NCI-H345 (cell line): ENCODE measurements around the gene PTPRN2.

Source experiments
- DNase-seq: peaks from one replicate; lab custom pipeline; 2025; lab: John Stamatoyannopoulos, UW

The PTPRN2 gene

GRCh38 chr7:157586426-157586955 lies 1001.1 kb downstream of the PTPRN2 start:
- no peak for DNase-seq

DNA sequence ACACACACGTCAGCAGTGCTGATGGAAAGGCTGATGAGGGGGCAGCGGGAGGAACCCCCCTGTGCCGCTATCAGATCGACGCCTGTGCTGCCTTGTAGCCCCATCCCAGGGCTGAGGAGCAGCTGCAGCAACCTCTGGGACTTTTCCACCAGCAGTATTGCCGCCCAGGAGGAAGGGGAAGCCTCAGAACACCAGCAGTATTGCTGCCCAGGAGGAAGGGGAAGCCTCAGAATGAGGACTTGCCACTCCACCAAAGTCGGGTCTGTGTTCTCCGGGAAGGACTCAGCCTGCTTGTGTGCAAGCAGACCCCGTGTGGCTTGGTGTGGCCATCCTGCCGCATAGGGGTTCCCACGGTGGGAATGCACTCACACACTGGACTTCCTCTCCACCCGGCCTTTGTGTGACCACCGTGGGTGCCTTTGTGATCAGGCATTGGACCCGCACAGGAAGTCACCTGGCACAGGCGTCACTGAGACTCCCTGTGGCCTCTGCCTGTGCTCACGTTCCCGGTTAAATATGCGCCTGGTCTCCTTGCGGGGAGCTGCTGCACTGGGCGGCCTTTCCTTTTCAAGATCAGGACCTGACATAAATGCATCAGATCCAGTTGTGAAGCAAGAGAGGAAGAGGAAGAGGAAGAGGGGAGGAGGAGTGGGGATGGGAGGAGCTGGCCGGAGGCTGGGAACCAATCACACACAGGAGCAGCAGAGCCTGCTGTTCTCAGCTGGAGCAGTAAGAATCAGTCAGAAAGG lies 1002.3 kb downstream of the PTPRN2 start:
- no peak for DNase-seq

DNA sequence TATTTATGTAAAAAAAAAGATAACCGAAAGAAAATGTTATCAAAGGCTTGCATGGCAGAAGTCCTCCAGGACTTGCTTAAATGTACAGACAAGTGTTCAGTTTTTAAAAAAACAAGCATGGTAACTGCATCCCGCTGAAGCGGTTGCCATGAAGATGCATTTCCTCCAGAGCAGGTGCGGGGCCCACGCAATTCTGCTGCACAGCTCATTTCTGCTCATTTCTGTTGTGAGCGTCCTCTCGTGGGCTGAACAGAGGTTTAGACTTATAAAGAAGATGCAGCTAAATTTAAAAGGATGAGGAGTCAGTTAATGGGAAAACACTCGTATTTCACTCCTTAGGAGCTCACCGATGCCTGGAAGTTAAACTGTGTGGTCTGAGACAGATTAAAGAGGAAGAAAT lies 1003.2 kb downstream of the PTPRN2 start:
- no peak for DNase-seq

DNA sequence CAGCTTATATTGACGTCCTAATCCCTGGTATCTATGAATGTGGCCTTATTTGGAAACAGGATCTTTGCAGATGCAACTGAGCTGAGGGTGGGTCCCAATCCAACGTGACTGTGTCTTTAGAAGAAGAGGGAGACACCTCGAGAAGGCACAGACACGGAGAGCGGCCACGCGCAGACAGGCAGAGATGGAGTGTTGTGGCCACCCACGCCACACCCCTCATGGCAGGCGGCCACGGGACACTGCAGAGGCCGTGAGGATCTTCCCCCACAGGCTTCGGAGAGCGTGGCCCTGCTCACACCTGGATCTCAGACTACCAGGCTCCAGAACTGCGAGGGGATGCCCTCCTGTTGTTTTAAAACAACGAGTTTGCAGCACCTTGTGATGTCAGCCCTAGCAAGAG lies 1005.9 kb downstream of the PTPRN2 start:
- DNase-seq: no peak

DNA sequence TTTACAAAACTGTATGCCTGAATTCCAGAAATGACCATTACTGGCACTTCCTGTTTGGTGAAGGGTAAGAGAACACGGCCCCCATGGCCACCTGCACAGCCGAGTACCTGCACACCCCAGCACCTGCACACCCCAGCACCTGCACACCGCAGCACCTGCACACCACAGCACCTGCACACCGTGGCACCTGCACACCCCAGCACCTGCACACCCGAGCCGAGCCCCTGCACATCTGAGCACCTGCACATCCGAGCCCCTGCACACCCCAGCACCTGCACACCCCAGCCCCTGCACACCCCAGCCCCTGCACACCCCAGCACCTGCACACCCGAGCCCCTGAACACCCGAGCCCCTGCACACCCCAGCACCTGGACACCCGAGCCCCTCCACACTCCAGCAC lies 1007.3 kb downstream of the PTPRN2 start:
- DNase-seq: no peak

GRCh38 chr7:157579425-157579824 lies 1008.2 kb downstream of the PTPRN2 start:
- no peak for DNase-seq

- DNase-seq: no peak
These were observed 1009.8 kb downstream of the PTPRN2 start for GRCh38 chr7:157577796-157578339.

GRCh38 chr7:157577061-157577460 lies 1010.6 kb downstream of the PTPRN2 start:
- DNase-seq: no peak

DNA sequence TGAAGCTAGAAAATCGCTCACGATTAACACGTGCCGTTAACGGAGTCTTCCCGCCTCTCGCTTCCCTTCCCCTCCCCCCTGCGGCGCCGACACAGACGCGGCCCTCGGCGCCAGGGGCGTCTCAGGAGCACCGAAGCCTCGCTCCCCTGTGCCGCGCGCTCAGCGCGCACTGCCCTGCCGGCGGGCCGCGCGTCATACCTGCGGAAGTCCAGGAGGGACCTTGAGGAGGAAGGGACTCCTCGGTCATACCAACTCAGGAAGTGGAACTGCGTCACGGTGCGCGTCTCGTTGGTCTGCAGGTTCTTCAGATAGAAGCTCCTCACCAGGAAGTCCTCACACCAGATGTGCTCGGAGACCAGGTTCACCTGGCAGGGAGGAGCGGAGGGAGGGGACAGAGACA lies 1011.2 kb downstream of the PTPRN2 start:
- DNase-seq: no peak

DNA sequence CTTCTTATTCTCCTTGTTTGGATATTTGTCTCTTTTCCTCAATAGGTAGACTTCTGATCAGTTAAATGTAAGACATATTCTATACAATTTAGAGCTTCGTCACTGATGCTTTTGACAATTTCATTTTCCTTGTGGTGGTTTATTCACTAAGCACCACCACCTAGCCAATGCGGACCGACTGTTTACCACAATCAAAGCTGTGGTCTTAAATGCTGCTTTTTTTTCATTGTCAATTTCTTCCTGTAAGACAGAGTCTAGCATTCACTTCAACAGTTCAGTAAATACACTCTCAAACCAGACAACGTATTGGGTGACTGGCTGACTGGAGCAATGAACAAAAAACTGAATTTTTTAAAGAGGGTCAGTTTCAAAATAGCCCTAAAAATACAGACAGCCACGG lies 1011.8 kb downstream of the PTPRN2 start:
- no peak for DNase-seq

DNA sequence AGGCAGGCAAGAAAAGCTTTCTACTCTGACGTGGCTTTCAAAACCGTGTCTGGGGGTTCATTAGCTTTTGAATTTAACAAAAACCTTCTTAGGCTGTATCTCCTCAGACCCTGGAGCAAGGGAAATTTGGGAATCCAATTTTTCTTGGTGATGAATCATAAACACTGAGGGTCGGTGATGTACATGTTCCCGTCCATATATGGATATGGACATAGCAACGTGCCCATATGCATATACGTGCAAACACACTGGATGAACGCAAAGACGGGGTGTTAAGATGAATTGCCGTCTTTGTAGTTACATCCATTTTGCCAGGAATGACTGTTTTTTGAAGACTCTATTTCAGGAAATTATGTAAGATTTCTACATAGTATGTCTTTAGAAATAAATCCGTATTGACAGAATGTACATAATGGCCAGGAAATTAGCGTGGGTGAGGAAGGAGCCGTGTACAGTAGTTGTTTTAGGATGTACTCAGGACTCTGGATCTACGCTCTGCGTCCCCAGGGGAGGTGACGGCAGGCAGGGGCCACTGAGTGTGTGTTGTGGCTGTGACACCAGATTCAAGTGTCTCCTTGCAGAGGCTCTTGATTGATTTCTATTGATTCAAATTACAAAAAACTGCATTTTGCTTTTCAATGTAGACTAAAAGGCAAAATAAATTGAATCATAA lies 1012.6 kb downstream of the PTPRN2 start:
- no peak for DNase-seq

GRCh38 chr7:157574120-157574825 lies 1013.4 kb downstream of the PTPRN2 start:
- no peak for DNase-seq

GRCh38 chr7:157573244-157573643 lies 1014.4 kb downstream of the PTPRN2 start:
- DNase-seq: no peak

- DNase-seq: no peak
These were observed 1015.0 kb downstream of the PTPRN2 start for GRCh38 chr7:157572622-157573021.

- DNase-seq: no peak
These were observed 1017.0 kb downstream of the PTPRN2 start for GRCh38 chr7:157570531-157571200.

DNA sequence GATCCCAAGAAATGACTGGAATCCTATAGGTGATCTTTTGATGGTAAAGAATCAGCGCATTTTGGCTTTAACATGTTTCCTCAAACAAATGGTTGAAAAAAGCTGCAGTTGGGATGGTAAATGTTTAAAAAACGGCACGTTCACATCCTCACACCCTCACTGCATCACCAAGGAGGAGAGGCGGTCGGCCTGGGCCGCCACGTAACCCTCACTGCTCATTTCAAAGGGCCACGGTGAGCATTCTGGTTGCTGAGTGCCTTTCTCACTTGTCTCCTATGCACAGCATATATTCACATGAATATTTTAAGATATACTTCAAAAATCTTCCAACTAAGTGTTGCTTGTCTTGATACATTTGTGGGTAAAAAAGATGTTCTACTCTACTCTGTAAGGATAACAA lies 1017.7 kb downstream of the PTPRN2 start:
- no peak for DNase-seq

DNA sequence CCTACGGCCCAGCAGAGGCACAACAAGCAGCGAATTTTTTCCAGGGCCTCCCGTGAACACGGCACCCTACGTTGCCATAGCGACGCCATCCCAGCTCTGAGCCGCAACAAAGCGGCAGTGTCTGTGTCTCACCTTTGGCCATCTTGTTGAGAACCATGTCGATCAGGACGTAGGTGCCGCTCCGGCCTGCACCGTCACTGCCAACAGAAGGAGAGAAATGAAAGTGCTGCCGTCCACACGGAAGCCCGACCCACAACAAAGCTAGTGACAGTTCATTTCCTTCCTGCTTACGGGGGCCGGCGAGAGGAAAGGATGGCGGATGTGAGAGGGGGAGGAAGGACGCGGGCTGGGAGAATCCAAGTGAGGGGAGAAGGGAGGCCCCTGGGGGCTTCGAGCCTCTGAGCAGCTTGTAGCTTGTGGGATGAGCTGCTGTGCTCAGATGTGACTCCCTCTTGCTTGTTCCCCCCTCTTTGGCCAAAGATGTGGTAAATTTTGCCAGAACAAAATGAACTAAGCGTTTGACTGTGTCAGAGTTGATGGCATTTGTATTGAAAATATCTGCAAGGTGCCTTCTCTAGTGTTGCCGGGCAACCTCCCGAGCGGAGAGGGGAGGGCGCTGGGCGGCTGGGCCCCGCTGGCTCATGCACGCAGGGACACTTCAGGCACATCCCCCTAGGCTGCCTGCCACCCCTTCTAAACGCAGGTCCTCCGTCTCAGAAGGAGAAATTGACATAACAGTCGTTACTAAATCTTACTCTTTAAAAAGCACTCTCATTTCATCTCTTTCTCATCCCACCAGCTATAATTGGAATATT lies 1018.6 kb downstream of the PTPRN2 start:
- no peak for DNase-seq

DNA sequence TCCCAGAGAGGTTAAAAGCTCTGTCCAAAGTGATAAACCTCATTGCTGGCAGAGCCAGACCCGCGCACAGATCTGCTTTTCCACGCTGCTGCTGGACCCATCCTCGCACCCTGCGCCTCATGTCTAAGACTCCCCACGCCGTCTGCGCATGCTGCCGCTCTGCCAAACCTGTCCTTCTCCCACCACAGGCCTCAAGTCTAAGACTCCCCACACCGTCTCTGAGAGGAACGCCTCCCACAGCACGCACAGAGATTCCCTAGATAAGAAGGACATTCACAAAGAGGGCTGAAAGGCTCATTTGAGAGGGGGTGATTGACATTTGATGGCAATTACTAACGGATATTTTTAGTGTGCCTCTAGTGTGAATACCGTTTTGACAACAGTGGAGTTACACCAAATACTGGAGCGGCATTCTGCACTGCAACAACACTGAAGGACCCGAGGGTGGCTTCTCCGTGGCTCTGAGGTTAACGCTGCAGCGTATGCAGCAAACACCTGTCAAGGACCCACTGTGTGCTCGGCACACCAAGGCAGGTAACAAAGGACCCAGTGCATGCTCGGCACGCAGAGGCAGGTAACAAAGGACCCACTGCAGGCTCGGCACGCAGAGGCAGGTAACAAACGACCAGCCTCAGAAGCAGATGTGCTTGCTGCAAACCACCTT lies 1019.4 kb downstream of the PTPRN2 start:
- no peak for DNase-seq

GRCh38 chr7:157567666-157568065 lies 1020.0 kb downstream of the PTPRN2 start:
- DNase-seq: no peak

DNA sequence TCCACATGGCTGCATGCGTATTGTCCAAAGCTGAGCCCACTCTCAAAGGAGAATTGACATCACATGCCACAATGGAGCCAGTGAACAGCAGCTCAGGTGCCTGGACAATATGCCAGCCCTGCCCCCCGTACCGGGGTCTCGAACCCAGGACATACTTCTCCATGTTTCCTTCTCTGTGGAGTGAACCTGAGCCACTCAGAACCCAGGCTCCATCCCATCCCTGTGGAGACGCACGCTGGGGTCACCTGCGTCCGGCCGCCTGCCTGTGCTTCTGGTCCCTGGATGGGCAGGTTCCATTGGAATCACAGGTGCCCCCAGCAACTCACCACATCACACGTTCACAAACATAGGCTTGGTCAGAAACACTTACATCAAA lies 1021.0 kb downstream of the PTPRN2 start:
- DNase-seq: no peak
